ENCODE data around the gene IL17RA. TPM values are rescaled to one million over a fixed set of nuclear protein-coding genes. Genes with fewer than 3 reads are reported as not detected.

The IL17RA gene
- total RNA-seq, 1 experiment from 2014 or later = 14.6 TPM

DNA sequence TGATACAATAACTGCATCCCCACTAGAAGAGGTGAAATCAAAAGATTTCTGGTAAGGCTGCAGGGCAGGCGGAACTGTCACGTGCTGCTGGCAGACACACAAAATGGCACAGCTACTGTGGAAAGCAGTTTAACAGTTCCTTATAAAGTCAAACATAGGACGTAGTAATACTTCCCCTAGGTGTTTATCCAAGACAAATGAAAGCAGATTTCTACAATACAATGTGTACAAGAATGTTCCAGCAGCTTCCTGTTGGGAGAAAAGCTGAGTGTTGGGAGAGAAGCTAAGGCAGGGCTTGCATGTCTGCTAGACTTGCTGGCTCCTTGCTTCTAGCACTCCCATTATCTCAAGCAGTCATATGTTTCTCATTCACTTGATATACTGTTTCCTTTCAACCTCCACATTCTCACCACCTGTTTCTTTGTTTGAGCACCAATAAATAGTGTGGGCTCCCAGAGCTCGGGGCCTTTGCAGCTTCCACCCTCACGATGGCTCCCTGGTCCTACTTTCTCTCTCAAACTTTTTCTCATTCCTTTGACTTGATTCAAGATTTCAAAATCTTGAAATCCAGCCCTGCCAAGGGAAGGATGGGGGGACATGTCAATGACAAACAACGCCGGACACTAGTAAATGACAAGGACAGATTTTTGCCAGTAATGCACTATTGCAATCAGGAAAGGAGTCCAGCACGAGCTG is 21.2 kb upstream of the IL17RA start:
- H3K4me3 ChIP-seq = no peak overlapping the region
- H3K4me1 ChIP-seq (replicated peaks) = no peaks in the 10 kb centered on the region; the same call in 1 of the 2 replicates
- no peaks in the 10 kb centered on the region for H3K36me3 ChIP-seq
- H3K27ac ChIP-seq = no peak overlapping the region
- peak in 1 of 2 experiments; percentile 20 for DNase-seq (ENCODE audit: low read depth in 1 of 2, low spot score in 2 of 2)
- no peaks in the 10 kb centered on the region; the same call in 1 of the 2 replicates for H3K27me3 ChIP-seq (replicated peaks)
- no peaks in the 10 kb centered on the region for H3K9me3 ChIP-seq (replicated peaks)

DNA sequence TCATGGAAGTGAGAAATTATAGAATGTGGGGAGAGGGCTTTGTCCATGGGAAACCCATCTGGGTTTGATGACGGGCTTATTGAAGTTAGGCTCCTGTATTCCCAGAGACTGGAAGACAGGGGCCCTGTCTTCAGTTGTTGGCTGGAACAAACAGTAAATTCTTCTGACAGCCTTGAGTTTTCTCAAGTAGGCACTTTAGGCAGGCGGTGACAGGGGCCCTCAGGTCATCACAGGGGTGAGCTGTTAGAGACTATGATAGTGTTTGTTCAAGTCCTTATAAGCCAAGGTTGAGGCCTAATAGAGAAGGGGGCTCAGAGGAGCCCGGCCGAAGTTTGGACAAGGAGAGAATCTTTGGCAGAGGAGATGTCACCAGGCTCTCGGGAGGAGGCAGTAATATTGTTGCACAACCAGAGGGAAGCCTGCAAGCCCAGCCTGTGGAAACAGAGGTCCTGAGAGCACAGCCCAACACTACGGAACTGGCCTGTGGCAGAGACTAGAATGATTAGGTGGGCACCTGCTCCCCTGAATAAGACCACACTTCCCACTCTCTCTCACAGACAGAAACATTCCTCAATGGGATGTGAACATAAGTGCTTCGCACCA is 20.2 kb upstream of the IL17RA start:
- Histone ChIP-seq H3K27ac (no peak overlapping the region), H3K9me3 (replicated peaks) (no peaks in the 10 kb centered on the region), H3K36me3 (no peaks in the 10 kb centered on the region), H3K4me3 (no peak overlapping the region), H3K4me1 (replicated peaks) (no peaks in the 10 kb centered on the region; the same call in 1 of the 2 replicates), H3K27me3 (replicated peaks) (no peaks in the 10 kb centered on the region; the same call in 1 of the 2 replicates)
- no peak for DNase-seq (ENCODE audit: low read depth in 1 of 2, low spot score in 2 of 2)

DNA sequence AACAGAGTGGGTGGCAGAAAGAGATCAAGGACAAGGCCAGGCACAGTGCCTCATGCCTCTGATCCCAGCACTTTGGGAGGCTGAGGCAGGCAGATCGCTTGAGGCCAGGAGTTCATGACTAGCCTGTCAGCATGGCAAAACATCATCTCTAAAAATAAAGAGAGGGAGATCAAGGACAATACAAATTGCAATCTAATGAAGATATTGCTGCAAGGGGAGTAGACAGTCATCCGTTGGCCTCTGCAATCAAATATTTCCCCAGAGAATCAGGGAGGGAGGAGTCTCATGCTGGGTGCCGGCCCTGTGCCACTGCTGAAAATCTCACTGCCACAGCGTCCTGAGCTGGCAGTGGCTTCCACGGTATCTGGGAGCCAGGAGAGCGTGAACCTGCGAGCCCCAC is 19.4 kb upstream of the IL17RA start:
- no peak for DNase-seq (ENCODE audit: low read depth in 1 of 2, low spot score in 2 of 2)
- Histone ChIP-seq H3K9me3 (replicated peaks) (no peaks in the 10 kb centered on the region), H3K36me3 (no peaks in the 10 kb centered on the region), H3K4me3 (no peak overlapping the region), H3K27ac (no peak overlapping the region), H3K27me3 (replicated peaks) (no peaks in the 10 kb centered on the region; the same call in 1 of the 2 replicates), H3K4me1 (replicated peaks) (no peaks in the 10 kb centered on the region; the same call in 1 of the 2 replicates)

DNA sequence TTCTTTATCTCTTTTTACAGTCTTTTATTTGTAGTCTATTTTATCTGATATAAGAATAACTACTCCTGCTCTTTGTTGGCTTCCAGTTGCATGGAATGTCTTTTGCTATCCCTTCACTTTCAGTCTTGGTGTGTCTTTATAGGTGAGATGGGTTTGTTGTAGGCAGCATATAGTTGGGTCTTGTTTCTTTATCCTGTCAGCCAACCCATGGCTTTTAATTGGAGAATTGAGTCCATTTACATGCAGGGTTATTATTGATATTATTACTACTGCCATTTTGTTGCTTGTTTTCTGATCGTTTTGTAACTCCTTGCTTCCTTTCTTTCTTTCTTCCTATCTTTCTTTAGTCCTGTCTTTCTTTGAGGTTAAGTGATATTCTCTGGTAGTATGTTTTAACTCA is 11.9 kb upstream of the IL17RA start:
- Histone ChIP-seq H3K9me3 (replicated peaks) (no peaks in the 10 kb centered on the region), H3K4me3 (no peak overlapping the region), H3K4me1 (replicated peaks) (peaks cover 21% of the 10 kb centered on the region), H3K27ac (no peak overlapping the region), H3K27me3 (replicated peaks) (peaks cover 8% of the 10 kb centered on the region; the same call in 1 of the 2 replicates), H3K36me3 (no peaks in the 10 kb centered on the region)
- no peak for DNase-seq (ENCODE audit: low read depth in 1 of 2, low spot score in 2 of 2)

DNA sequence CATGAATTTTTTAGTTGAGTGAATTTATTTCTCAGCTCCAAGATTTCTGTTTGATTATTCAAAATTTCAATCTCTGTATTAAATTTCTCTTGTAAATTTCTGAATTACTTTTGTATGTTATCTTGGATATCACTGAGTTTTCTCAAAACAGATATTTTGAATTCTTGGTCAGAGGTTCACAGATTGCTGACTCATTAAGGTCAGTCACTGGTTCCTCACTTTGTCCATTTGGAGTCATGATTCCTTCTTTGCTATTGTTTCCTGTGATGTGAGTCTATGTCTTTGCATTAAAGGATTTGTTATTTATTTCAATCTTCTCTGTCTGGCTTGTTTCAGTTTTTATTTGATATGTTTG is 10.2 kb upstream of the IL17RA start:
- H3K27me3 ChIP-seq (replicated peaks) = peaks cover 8% of the 10 kb centered on the region; the same call in 1 of the 2 replicates
- H3K27ac ChIP-seq = no peak overlapping the region
- no peak overlapping the region for H3K4me3 ChIP-seq
- H3K36me3 ChIP-seq = no peaks in the 10 kb centered on the region
- peaks cover 28% of the 10 kb centered on the region for H3K4me1 ChIP-seq (replicated peaks)
- DNase-seq (ENCODE audit: low read depth in 1 of 2, low spot score in 2 of 2) = no peak
- H3K9me3 ChIP-seq (replicated peaks) = no peaks in the 10 kb centered on the region

DNA sequence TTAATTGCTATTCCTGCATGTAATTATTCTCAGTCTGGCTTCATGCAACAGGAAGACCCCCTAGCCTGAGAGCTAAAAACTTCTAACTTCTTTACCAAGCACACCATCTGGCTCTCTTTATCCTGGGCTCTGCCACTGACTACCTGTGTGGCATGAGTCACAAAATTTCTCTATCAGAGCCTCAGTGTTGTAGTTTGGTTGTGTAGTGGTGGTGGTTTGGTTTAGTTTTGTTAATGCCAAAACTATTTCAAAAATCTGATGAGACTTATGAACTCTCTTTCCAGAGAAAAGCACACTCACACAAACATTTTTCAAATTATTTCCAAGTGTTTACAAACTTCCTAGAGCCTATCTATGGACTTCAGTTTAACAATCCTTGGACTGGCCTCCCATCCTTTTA is 7.5 kb upstream of the IL17RA start:
- Histone ChIP-seq H3K27me3 (replicated peaks) (peaks cover 8% of the 10 kb centered on the region; the same call in 1 of the 2 replicates), H3K4me1 (replicated peaks) (peaks cover 28% of the 10 kb centered on the region), H3K27ac (peak overlapping the region; percentile 85), H3K4me3 (no peak overlapping the region), H3K36me3 (no peaks in the 10 kb centered on the region), H3K9me3 (replicated peaks) (no peaks in the 10 kb centered on the region)
- peak; percentile 80 to 92 for DNase-seq (ENCODE audit: low read depth in 1 of 2, low spot score in 2 of 2)

DNA sequence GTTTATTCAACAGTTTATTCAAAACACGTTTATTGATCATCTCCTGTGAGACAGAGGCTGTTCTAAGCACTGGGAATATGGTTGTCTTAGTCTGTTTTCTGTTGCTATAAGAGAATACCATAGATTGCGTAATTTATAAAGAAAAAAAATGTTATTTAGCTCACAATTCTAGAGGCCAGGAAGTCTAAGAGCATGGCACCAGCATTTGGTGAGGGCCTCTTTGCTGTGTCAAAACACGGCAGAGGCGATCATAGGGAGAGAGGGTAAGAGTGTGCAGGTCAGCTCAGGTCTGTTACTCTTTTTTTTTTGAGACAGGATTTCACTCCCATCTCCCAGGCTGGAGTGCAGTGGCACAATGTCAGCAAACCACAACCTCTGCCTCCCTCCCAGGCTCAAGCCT is 5.2 kb upstream of the IL17RA start:
- H3K27me3 ChIP-seq (replicated peaks) = no peaks in the 10 kb centered on the region
- H3K4me1 ChIP-seq (replicated peaks) = peaks cover 35% of the 10 kb centered on the region
- H3K36me3 ChIP-seq = no peaks in the 10 kb centered on the region
- DNase-seq (ENCODE audit: low read depth in 1 of 2, low spot score in 2 of 2) = no peak
- H3K9me3 ChIP-seq (replicated peaks) = no peaks in the 10 kb centered on the region
- H3K4me3 ChIP-seq = no peak overlapping the region
- H3K27ac ChIP-seq = no peak overlapping the region

DNA sequence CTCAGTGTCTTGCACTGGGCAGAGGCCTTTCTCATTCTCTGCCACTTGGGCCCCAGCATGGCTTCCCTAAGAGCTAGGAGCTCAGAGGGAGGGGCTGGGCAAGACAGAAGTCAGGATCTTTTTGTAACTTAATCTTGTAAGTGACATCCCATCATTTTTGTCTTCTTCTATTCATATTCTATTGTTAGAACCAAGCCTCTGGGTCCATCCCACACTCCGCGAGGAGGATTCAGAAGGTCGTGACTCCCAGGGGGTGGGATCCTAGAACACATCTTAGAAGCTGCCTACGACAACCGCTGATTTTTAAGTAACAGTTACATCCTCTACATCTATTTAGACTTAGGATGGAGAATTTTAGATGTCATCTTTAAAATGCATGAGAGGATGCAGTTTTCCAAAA is 1.5 kb upstream of the IL17RA start:
- no peak for DNase-seq (ENCODE audit: low read depth in 1 of 2, low spot score in 2 of 2)
- Histone ChIP-seq H3K27ac (no peak overlapping the region), H3K9me3 (replicated peaks) (no peaks in the 10 kb centered on the region), H3K27me3 (replicated peaks) (no peaks in the 10 kb centered on the region), H3K4me3 (no peak overlapping the region), H3K4me1 (replicated peaks) (peaks cover 38% of the 10 kb centered on the region), H3K36me3 (peaks cover 8% of the 10 kb centered on the region)

DNA sequence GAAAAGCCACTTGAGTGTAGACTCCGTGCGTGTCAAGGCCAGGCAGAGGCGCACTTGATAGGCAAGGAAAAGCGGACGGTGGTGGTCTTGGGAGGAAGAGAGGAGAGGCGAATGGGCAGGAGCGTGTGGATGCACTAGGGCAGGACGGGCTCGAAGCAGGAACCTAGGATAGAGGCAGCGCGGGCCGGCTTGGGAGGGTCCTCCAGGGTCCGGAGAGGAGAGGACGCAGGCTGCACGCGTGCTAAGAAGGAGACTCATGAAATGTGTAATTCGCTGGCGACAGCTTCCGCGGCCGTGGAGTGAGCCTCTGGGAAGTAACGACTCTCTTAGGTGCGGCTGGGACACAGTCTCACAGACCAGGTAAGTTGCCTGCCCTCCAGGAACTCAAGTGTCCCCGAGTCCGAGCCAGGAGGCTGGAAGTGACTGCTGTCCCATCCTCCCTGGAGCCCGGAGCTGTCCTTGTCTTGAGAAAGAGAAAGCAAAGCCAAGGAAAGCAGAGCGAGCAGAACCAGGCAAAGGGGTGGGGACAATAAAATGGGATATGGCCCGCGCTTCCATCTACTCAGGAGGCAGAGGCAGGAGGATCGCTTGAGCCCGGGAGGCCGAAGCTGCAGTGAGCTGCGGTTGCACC is 874 bp upstream of the IL17RA start:
- DNase-seq (ENCODE audit: low read depth in 1 of 2, low spot score in 2 of 2) = no peak

DNA sequence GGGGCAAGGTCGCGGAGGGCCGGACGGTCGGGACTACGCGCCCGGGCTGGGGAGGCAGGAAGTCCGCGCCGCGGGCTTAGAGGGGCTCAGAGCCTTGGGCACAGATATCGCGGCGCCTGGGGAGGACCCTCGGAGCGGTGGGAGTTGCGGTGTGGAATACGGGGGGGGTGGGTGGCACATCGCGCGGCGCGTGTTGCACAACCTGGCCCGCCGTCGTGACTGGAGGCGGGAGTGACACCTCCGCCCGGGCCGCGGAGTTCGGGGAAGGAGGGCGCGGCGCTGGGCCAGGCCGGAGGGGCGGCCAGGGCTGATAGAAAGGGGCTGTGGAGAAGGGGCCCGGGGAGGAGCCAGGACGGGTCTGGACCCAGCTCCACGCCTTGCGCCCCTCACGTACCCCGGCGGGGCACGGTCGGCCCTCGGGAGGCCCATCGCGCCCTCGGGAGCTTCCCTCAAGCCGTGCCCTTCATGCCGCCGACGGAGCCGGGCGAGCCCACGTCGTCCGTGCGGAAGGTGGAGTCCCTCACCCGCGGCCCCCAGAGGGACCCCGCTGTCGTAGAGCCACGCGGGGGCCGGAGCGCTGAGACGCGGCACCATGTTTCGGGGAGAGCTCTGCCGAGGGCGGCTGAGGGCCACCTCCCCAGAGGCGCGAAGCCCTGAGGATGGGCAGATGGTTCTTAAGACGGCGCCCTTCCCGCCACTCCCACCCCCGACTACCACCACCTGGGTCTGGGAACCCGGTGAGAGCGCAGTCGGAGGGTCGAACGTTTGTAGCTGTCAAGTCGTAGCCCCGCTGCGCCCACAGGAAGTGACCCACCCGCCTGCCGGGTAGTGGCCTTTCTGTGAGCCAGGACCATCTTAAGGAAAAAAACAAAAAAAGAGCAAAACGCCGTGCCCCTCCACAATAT is 729 bp downstream of the IL17RA start:
- H3K4me3 ChIP-seq = peak overlapping the region; percentile 92
- DNase-seq (ENCODE audit: low read depth in 1 of 2, low spot score in 2 of 2) = peak; percentile 34 to 40
- peaks cover 35% of the 10 kb centered on the region for H3K4me1 ChIP-seq (replicated peaks)
- H3K36me3 ChIP-seq = peaks cover 8% of the 10 kb centered on the region
- H3K27me3 ChIP-seq (replicated peaks) = no peaks in the 10 kb centered on the region
- H3K9me3 ChIP-seq (replicated peaks) = no peaks in the 10 kb centered on the region
- H3K27ac ChIP-seq = peak overlapping the region; percentile 77

More for the DNA sequence above, 874 bp upstream of the IL17RA start:
- no peak overlapping the region for H3K27ac ChIP-seq
- peaks cover 35% of the 10 kb centered on the region for H3K4me1 ChIP-seq (replicated peaks)
- H3K9me3 ChIP-seq (replicated peaks) = no peaks in the 10 kb centered on the region
- H3K27me3 ChIP-seq (replicated peaks) = no peaks in the 10 kb centered on the region
- peaks cover 8% of the 10 kb centered on the region for H3K36me3 ChIP-seq
- peak overlapping the region; percentile 92 for H3K4me3 ChIP-seq

DNA sequence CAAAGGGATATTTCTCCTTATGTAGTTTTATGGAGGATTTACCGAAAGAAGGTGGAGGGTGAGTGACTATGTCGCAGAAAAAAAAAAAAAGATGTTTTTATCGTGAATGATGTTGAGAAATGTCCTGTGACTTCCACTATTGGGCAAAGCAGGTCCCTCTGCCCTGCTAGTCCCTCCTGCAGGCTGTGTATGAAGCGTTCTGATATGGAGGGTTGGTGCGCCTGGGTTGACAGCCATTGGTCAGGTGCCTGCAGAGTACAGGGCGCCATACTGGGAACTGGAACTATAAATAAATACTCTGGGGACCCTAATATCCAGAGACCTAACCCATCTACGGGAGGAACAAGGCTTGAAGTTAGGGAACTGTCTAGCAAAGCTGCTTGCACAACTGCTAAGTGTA is 1.5 kb downstream of the IL17RA start:
- H3K9me3 ChIP-seq (replicated peaks) = no peaks in the 10 kb centered on the region
- H3K27ac ChIP-seq = no peak overlapping the region
- peak in 1 of 2 experiments; percentile 23 for DNase-seq (ENCODE audit: low read depth in 1 of 2, low spot score in 2 of 2)
- H3K36me3 ChIP-seq = peaks cover 8% of the 10 kb centered on the region
- no peaks in the 10 kb centered on the region for H3K27me3 ChIP-seq (replicated peaks)
- peak overlapping the region; percentile 92 for H3K4me3 ChIP-seq
- peaks cover 35% of the 10 kb centered on the region for H3K4me1 ChIP-seq (replicated peaks)

DNA sequence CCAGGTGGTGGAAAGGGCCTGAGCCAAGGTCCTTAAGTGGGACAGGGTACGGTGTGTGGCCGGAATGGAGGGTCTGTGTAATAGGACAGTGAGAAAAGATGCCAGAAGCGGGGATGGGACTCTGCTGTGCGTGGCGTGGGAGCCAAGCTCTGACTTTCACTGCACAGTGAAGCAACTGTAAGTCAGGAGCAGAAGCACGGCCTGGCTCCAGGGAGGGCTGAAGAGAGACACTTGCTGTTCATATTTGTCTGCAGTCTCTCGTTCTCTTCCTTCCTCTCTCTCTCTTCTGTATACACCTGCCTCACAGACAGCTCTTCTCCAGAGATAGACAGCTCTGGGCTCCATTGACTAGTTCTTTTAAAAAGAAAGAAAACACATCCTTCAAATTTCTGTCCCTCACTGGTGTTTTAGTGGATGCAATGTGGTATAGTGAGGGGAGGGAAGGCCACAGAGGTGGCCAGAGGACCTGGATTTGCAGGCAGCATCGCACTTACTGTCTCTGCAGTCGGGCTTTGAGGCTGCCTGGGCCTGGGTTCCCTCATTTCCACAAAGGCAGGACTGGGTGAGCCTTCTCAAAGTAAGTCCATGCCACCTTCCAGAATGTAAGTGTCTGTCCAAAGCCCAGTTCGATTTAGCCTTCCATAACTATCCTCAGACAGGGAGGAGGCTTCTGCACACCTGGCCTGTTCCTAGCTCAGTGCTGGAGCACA is 2.1 kb downstream of the IL17RA start:
- peaks cover 8% of the 10 kb centered on the region for H3K36me3 ChIP-seq
- no peak overlapping the region for H3K4me3 ChIP-seq
- H3K4me1 ChIP-seq (replicated peaks) = peaks cover 35% of the 10 kb centered on the region
- peak in 1 of 2 experiments; percentile 36 for DNase-seq (ENCODE audit: low read depth in 1 of 2, low spot score in 2 of 2)
- H3K9me3 ChIP-seq (replicated peaks) = no peaks in the 10 kb centered on the region
- H3K27me3 ChIP-seq (replicated peaks) = no peaks in the 10 kb centered on the region
- no peak overlapping the region for H3K27ac ChIP-seq

Data from SJSA1 (cell line).